Endothelial cell of umbilical vein (primary cell): ENCODE results near the gene SAAL1. TPM values are rescaled to one million over a fixed set of nuclear protein-coding genes. Genes with fewer than 3 reads are reported as not detected.

Experiments
- BruUV-seq: library from RNA; stranded (reverse); fragments of 400-500 nt; replicated peaks from 2 replicates; lab custom pipeline; 2021; lab: Mats Ljungman, UMichigan
- CTCF ChIA-PET: fragments of 300-600, 350-600 bp; sonication (Branson Sonifier 250); formaldehyde crosslinking; loops from one replicate; lab custom pipeline; 2021; ENCODE audit warnings: antibody characterized with exemption, inconsistent platforms; lab: Charles Lee
- POLR2A ChIA-PET: fragments of 300-600, 350-600 bp; sonication (Branson Sonifier 250); formaldehyde crosslinking; loops from one replicate; lab custom pipeline; 2021; ENCODE audit warnings: antibody characterized with exemption, inconsistent platforms; lab: Charles Lee
- DNase-seq: peaks from one replicate; pipeline ENCODE4 v3.0.0-alpha.2; 2011; ENCODE audit warnings: low read depth, low spot score
- FAIRE-seq: peaks from 2 replicates; lab custom pipeline; 2011; peaks lifted over from hg19 to GRCh38; lab: Jason Lieb, UNC
- H2AFZ ChIP-seq: 2 replicates; pipeline ENCODE4 v1.6.0; 2012; ENCODE audit warnings: low read depth, low read length, control low read depth, inconsistent platforms
- H3K27ac ChIP-seq: 2 replicates; pipeline ENCODE4 v1.5.1; 2011; ENCODE audit warnings: low read depth, mild to moderate bottlenecking, control low read depth, low read length, moderate library complexity; ENCODE audit not compliant: insufficient read depth
- H3K27me3 ChIP-seq, 2 experiments: 2 replicates each; pipeline versions ENCODE4 v1.6.0 to v1.6.1; 2011; ENCODE audit warnings: low read length in 2 of 2, mixed read lengths in 1 of 2; ENCODE audit not compliant: control insufficient read depth in 2 of 2, insufficient read depth in 2 of 2
- H3K36me3 ChIP-seq, 2 experiments: 2 replicates in 1 of 2; 3 replicates in 1 of 2; pipeline ENCODE4 v1.5.1; 2011; ENCODE audit warnings: low read length in 2 of 2, mild to moderate bottlenecking in 1 of 2, moderate library complexity in 1 of 2; ENCODE audit not compliant: control insufficient read depth in 2 of 2, insufficient read depth in 2 of 2; ENCODE audit errors: extremely low read depth in 1 of 2
- H3K4me1 ChIP-seq: 3 replicates; pipeline ENCODE4 v1.5.1; 2011; ENCODE audit warnings: mild to moderate bottlenecking, low read length; ENCODE audit not compliant: control insufficient read depth, insufficient read depth; ENCODE audit errors: extremely low read depth
- H3K4me2 ChIP-seq: 2 replicates; pipeline ENCODE4 v1.6.1; 2011; ENCODE audit warnings: low read length, control low read depth, mixed read lengths; ENCODE audit not compliant: insufficient read depth
- H3K4me3 ChIP-seq, 3 experiments: fragments of 200-600 bp in 1 of 3; sonication (generic), shearing (Covaris generic) in 1 of 3; replicated peaks in 1 of 3; 2 replicates each; pipeline ENCODE4 v1.5.1; 2011 to 2016; ENCODE audit warnings: control low read depth in 3 of 3, low read length in 3 of 3, mild to moderate bottlenecking in 2 of 3, inconsistent platforms in 1 of 3, low read depth in 1 of 3, moderate library complexity in 1 of 3; ENCODE audit not compliant: insufficient read depth in 1 of 3
- H3K79me2 ChIP-seq: 2 replicates; pipeline ENCODE4 v1.6.0; 2012; ENCODE audit warnings: low read length, inconsistent platforms; ENCODE audit not compliant: control insufficient read depth, insufficient read depth
- H3K9ac ChIP-seq: replicated peaks from 2 replicates; pipeline ENCODE3; 2011; ENCODE audit warnings: low read length, control low read depth; ENCODE audit not compliant: insufficient read depth; ENCODE audit errors: extremely low read depth
- H3K9me1 ChIP-seq: replicated peaks from 3 replicates; pipeline ENCODE4 v1.6.0; 2011; ENCODE audit warnings: mild to moderate bottlenecking, low read length; ENCODE audit not compliant: control insufficient read depth, insufficient read depth; ENCODE audit errors: extremely low read depth
- H3K9me3 ChIP-seq: replicated peaks from 2 replicates; pipeline ENCODE4 v1.5.1; 2012; ENCODE audit warnings: low read length, inconsistent platforms; ENCODE audit not compliant: control insufficient read depth, insufficient read depth
- H4K20me1 ChIP-seq: replicated peaks from 2 replicates; pipeline ENCODE3; 2011; ENCODE audit warnings: mild to moderate bottlenecking, low read length; ENCODE audit not compliant: control insufficient read depth, insufficient read depth; ENCODE audit errors: extremely low read depth
- CTCF ChIP-seq, 2 donors: IDR thresholded peaks; 1 replicate in 1 of 2; 2 replicates in 1 of 2; pipeline ENCODE4 v1.5.1; 2011; ENCODE audit warnings: low read length in 2 of 2, mild to moderate bottlenecking in 2 of 2, moderate library complexity in 2 of 2, control low read depth in 1 of 2, inconsistent platforms in 1 of 2, low read depth in 1 of 2; ENCODE audit not compliant: insufficient read depth in 1 of 2; ENCODE audit errors: extremely low read depth in 1 of 2
- EZH2 ChIP-seq: IDR thresholded peaks from 2 replicates; pipeline ENCODE4 v1.6.1; 2012; ENCODE audit warnings: borderline replicate concordance, low read depth, mild to moderate bottlenecking, moderate library complexity, low read length, inconsistent platforms; ENCODE audit not compliant: severe bottlenecking
- FOS ChIP-seq: IDR thresholded peaks from 2 replicates; pipeline ENCODE4 v1.6.1; 2011; ENCODE audit warnings: mild to moderate bottlenecking, low read length, moderate library complexity, borderline replicate concordance; ENCODE audit not compliant: insufficient read depth
- GATA2 ChIP-seq: IDR thresholded peaks from 2 replicates; pipeline ENCODE4 v1.7.0; 2011; ENCODE audit warnings: low read depth, mild to moderate bottlenecking, moderate library complexity, mixed read lengths, low read length; ENCODE audit not compliant: insufficient read length, insufficient read depth
- JUN ChIP-seq: IDR thresholded peaks from 2 replicates; pipeline ENCODE4 v1.6.1; 2011; ENCODE audit warnings: borderline replicate concordance, low read depth; ENCODE audit not compliant: insufficient read length, insufficient read depth
- MAX ChIP-seq: IDR thresholded peaks from 2 replicates; pipeline ENCODE4 v1.6.1; 2011; ENCODE audit not compliant: insufficient read depth, insufficient read length
- MYC ChIP-seq: IDR thresholded peaks from one replicate; pipeline ENCODE4 v1.6.1; 2011; ENCODE audit warnings: mild to moderate bottlenecking, low read depth, low read length
- POLR2A ChIP-seq: IDR thresholded peaks from 2 replicates; pipeline ENCODE4 v1.6.1; 2012; ENCODE audit warnings: low read depth, mild to moderate bottlenecking, control low read depth, low read length
- POLR2AphosphoS5 ChIP-seq: IDR thresholded peaks from 2 replicates; pipeline ENCODE4 v1.6.1; 2012; ENCODE audit warnings: low read depth, mild to moderate bottlenecking, control low read depth, low read length, moderate library complexity; ENCODE audit not compliant: insufficient read depth
- dilution Hi-C: fragments of 300-500 bp; cut with MboI; formaldehyde crosslinking; loops from one replicate; pipeline ENCODE4 v1.15.0; 2019; ENCODE audit warnings: low sequenced_read_pairs; ENCODE audit not compliant: extremely low pct_ligation_motif_present
- intact Hi-C: fragments of 100-400 bp; cut with micrococcal nuclease; formaldehyde crosslinking; loops from one replicate; pipeline ENCODE4 v1.10.0; 2022
- polyA plus RNA-seq, 4 experiments: library from polyadenylated mRNA; depleted of rRNA in 3 of 4; stranded (reverse) in 3 of 4; unstranded in 1 of 4; fragments of >200 nt; gene quantifications; 2 replicates each; pipeline versions ENCODE4 v1.2.1 to v1.2.3, GENCODE V29; 2011 to 2012; ENCODE audit warnings: missing spikeins in 1 of 4
- total RNA-seq: library from RNA; stranded (reverse); gene quantifications from 2 replicates; pipeline ENCODE4 v1.2.3, GENCODE V29; 2021

The SAAL1 gene
- total and polyA plus RNA-seq, 2 donors (not counting 3 experiments of a cell fraction or from before 2014, with no cell fraction given) = 9.5 to 22.1 TPM

GRCh38 chr11:18137186-18137800 is 31.4 kb upstream of the SAAL1 start:
- intact Hi-C loops (no loop called here), dilution Hi-C loops (no loop called here)
- ChIA-PET POLR2A (no interaction called here), CTCF (no interaction called here)
- Histone ChIP-seq H2AFZ (no peak overlapping the region), H3K4me1 (no peaks in the 10 kb centered on the region), H3K27ac (no peak overlapping the region), H3K9me3 (no peaks in the 10 kb centered on the region), H3K36me3 (no peaks in the 10 kb centered on the region), H3K27me3 (peaks cover 0 to 6% of the 10 kb centered on the region in 2 experiments), H3K4me2 (no peak overlapping the region), H3K9me1 (no peaks in the 10 kb centered on the region), H4K20me1 (no peaks in the 10 kb centered on the region), H3K9ac (no peak overlapping the region), H3K79me2 (no peaks in the 10 kb centered on the region), H3K4me3 (no peak overlapping the region)
- DNase-seq (no peak), FAIRE-seq (no peak)
- no peak for TF ChIP-seq POLR2AphosphoS5
- no peak for TF ChIP-seq POLR2A
- TF ChIP-seq EZH2 = no peak
- TF ChIP-seq MYC = no peak
- no peak for TF ChIP-seq FOS
- TF ChIP-seq JUN = no peak
- no peak for TF ChIP-seq MAX
- no peak for TF ChIP-seq GATA2
- no peak for TF ChIP-seq CTCF (IDR thresholded peaks at IDR 0.05; ENCODE audit: extremely low read depth in 1 of 2, insufficient read depth in 1 of 2, low read depth in 1 of 2, low read length in 2 of 2)
- no TSS peak for BruUV-seq
